Chondrocyte (in vitro differentiated cells): ENCODE results near the gene CFAP20DC. TPM values are rescaled to one million over a fixed set of nuclear protein-coding genes. Genes with fewer than 3 reads are reported as not detected.
"Not testable (repeated sequence)": the region's sequence is repeated elsewhere in the genome, so short reads cannot be mapped to it uniquely, and the experiment has no call there.

Experiments
- DNase-seq: peaks from one replicate; pipeline ENCODE4 v3.0.0; 2021; ENCODE audit warnings: mixed read lengths, low spot score
- H3K27ac Mint-ChIP-seq: one replicate; pipeline ENCODE4 v1.8.0; 2021; ENCODE audit warnings: mild to moderate bottlenecking, moderate library complexity, mixed read lengths; ENCODE audit not compliant: unreplicated experiment
- H3K27me3 Mint-ChIP-seq: 2 replicates; pipeline ENCODE4 v1.8.0; 2021; ENCODE audit warnings: low read depth, mixed read lengths
- H3K36me3 Mint-ChIP-seq: 2 replicates; pipeline ENCODE4 v1.8.0; 2021; ENCODE audit warnings: low read depth, mixed read lengths
- H3K4me1 Mint-ChIP-seq: 2 replicates; pipeline ENCODE4 v1.8.0; 2021; ENCODE audit warnings: low read depth, mild to moderate bottlenecking, mixed read lengths
- H3K4me3 Mint-ChIP-seq: one replicate; pipeline ENCODE4 v1.8.0; 2021; ENCODE audit warnings: mild to moderate bottlenecking, moderate library complexity, mixed read lengths; ENCODE audit not compliant: unreplicated experiment
- H3K9me3 Mint-ChIP-seq: 2 replicates; pipeline ENCODE4 v1.8.0; 2021; ENCODE audit warnings: low read depth, mixed read lengths
- CTCF ChIP-seq: fragments of 200-600 bp; sonication (generic); IDR thresholded peaks from 2 replicates; pipeline ENCODE4 v1.5.0; 2021; ENCODE audit warnings: antibody characterized with exemption, mild to moderate bottlenecking, moderate library complexity
- total RNA-seq: library from RNA; stranded (reverse); gene quantifications from 3 replicates; pipeline ENCODE4 v1.2.1, GENCODE V29; 2021

CFAP20DC gene
- total RNA-seq, 1 donor from 2014 or later: 3.1 TPM

GRCh38 chr3:58898513-58898912 lies 151.3 kb downstream of the CFAP20DC start:
- H3K27me3 Mint-ChIP-seq: no peaks in the 10 kb centered on the region
- H3K36me3 Mint-ChIP-seq: peaks cover 7% of the 10 kb centered on the region
- H3K4me1 Mint-ChIP-seq: peaks cover 8% of the 10 kb centered on the region
- no peak overlapping the region for H3K4me3 Mint-ChIP-seq
- DNase-seq: no peak
- TF ChIP-seq CTCF: no peak
- H3K27ac Mint-ChIP-seq: no peak overlapping the region
- H3K9me3 Mint-ChIP-seq: peaks cover 14% of the 10 kb centered on the region

GRCh38 chr3:58897646-58898045 lies 152.2 kb downstream of the CFAP20DC start:
- Mint-ChIP-seq H3K9me3 (peaks cover 11% of the 10 kb centered on the region), H3K27me3 (no peaks in the 10 kb centered on the region), H3K27ac (no peak overlapping the region), H3K36me3 (peaks cover 7% of the 10 kb centered on the region), H3K4me3 (no peak overlapping the region), H3K4me1 (peaks cover 8% of the 10 kb centered on the region)
- no peak for TF ChIP-seq CTCF
- no peak for DNase-seq

GRCh38 chr3:58895678-58896077 lies 154.1 kb downstream of the CFAP20DC start:
- H3K27ac Mint-ChIP-seq, H3K4me1 Mint-ChIP-seq, DNase-seq, H3K4me3 Mint-ChIP-seq, H3K36me3 Mint-ChIP-seq, H3K27me3 Mint-ChIP-seq: not testable (repeated sequence)
- peaks cover 17% of the 10 kb centered on the region for H3K9me3 Mint-ChIP-seq

GRCh38 chr3:58892526-58892925 lies 157.3 kb downstream of the CFAP20DC start:
- not testable (repeated sequence) for DNase-seq, H3K36me3 Mint-ChIP-seq, H3K4me1 Mint-ChIP-seq, H3K27ac Mint-ChIP-seq, H3K27me3 Mint-ChIP-seq, H3K4me3 Mint-ChIP-seq
- H3K9me3 Mint-ChIP-seq: peaks cover 17% of the 10 kb centered on the region

- Mint-ChIP-seq H3K36me3 (peaks cover 3% of the 10 kb centered on the region), H3K9me3 (peaks cover 6% of the 10 kb centered on the region), H3K27me3 (no peaks in the 10 kb centered on the region), H3K4me3 (no peak overlapping the region), H3K4me1 (no peaks in the 10 kb centered on the region), H3K27ac (no peak overlapping the region)
- no peak for TF ChIP-seq CTCF
- DNase-seq: no peak
Observed at GRCh38 chr3:58888087-58888486, 161.7 kb downstream of the CFAP20DC start.

- TF ChIP-seq CTCF: no peak
- Mint-ChIP-seq H3K27ac (no peak overlapping the region), H3K4me1 (no peaks in the 10 kb centered on the region), H3K27me3 (no peaks in the 10 kb centered on the region), H3K4me3 (no peak overlapping the region), H3K36me3 (peaks cover 2% of the 10 kb centered on the region), H3K9me3 (no peaks in the 10 kb centered on the region)
- no peak for DNase-seq
Observed at GRCh38 chr3:58884453-58884852, 165.4 kb downstream of the CFAP20DC start.
